HEK293T (cell line): ENCODE results near the gene RRP8.

Experiments used
- CTCF ChIA-PET: fragments of 350-600 bp; formaldehyde crosslinking; extraction: SDS; loops from one replicate; lab custom pipeline; 2021; ENCODE audit warnings: antibody characterized with exemption, inconsistent platforms; lab: Yijun Ruan, JAX
- POLR2A ChIA-PET: fragments of 350-600 bp; formaldehyde crosslinking; extraction: SDS; loops from one replicate; lab custom pipeline; 2020; ENCODE audit warnings: antibody characterized with exemption, inconsistent platforms; lab: Yijun Ruan, JAX
- DNase-seq: peaks from one replicate; pipeline ENCODE4 v3.0.0; 2012; ENCODE audit warnings: mixed read lengths; ENCODE audit errors: extremely low spot score
- ARNT ChIP-seq: fragments of 450-650 bp; IDR thresholded peaks from 2 replicates; pipeline ENCODE4 v1.6.1; 2017; ENCODE audit warnings: mild to moderate bottlenecking
- BHLHE40 ChIP-seq: fragments of 450-650 bp; IDR thresholded peaks from 2 replicates; pipeline ENCODE4 v1.6.1; 2016; ENCODE audit warnings: mild to moderate bottlenecking, moderate library complexity, borderline replicate concordance
- CTBP1 ChIP-seq: fragments of 450-650 bp; IDR thresholded peaks from 2 replicates; pipeline ENCODE4 v1.6.1; 2016; ENCODE audit warnings: borderline replicate concordance
- ELF4 ChIP-seq: fragments of 450-650 bp; IDR thresholded peaks from 2 replicates; pipeline ENCODE4 v1.6.1; 2017; ENCODE audit warnings: antibody characterized with exemption
- FOXA1 ChIP-seq: fragments of 450-650 bp; IDR thresholded peaks from 2 replicates; pipeline ENCODE4 v1.6.1; 2016; ENCODE audit warnings: mild to moderate bottlenecking
- FOXK2 ChIP-seq: fragments of 450-650 bp; IDR thresholded peaks from 2 replicates; pipeline ENCODE4 v1.6.1; 2016; ENCODE audit warnings: mild to moderate bottlenecking
- FOXM1 ChIP-seq: fragments of 450-650 bp; IDR thresholded peaks from 2 replicates; pipeline ENCODE4 v1.6.1; 2017; ENCODE audit warnings: mild to moderate bottlenecking, borderline replicate concordance
- HDGF ChIP-seq: fragments of 450-650 bp; IDR thresholded peaks from 2 replicates; pipeline ENCODE4 v1.6.1; 2017; ENCODE audit warnings: antibody characterized with exemption, borderline replicate concordance
- L3MBTL2 ChIP-seq: fragments of 450-650 bp; conservative IDR thresholded peaks from 2 replicates; pipeline ENCODE4 v1.6.1; 2016; ENCODE audit warnings: mild to moderate bottlenecking
- LEF1 ChIP-seq: fragments of 450-650 bp; IDR thresholded peaks from 2 replicates; pipeline ENCODE4 v1.6.1; 2017; ENCODE audit warnings: mild to moderate bottlenecking, borderline replicate concordance
- NFRKB ChIP-seq: fragments of 450-650 bp; IDR thresholded peaks from 2 replicates; pipeline ENCODE4 v1.6.1; 2016; ENCODE audit warnings: mild to moderate bottlenecking, moderate library complexity
- SP1 ChIP-seq: fragments of 450-650 bp; IDR thresholded peaks from 2 replicates; pipeline ENCODE4 v1.6.1; 2017
- SUZ12 ChIP-seq: fragments of 450-650 bp; IDR thresholded peaks from 2 replicates; pipeline ENCODE4 v1.6.1; 2016; ENCODE audit warnings: mild to moderate bottlenecking
- TARDBP ChIP-seq: fragments of 450-650 bp; IDR thresholded peaks from 2 replicates; pipeline ENCODE4 v1.6.1; 2016
- ZNF384 ChIP-seq: fragments of 450-650 bp; IDR thresholded peaks from 2 replicates; pipeline ENCODE4 v1.6.1; 2016
- TF ChIP-seq, protein P1 (sequence below): fragments of 450-650 bp; IDR thresholded peaks from 2 replicates; pipeline ENCODE4 v1.6.1; 2016

The RRP8 gene

DNA sequence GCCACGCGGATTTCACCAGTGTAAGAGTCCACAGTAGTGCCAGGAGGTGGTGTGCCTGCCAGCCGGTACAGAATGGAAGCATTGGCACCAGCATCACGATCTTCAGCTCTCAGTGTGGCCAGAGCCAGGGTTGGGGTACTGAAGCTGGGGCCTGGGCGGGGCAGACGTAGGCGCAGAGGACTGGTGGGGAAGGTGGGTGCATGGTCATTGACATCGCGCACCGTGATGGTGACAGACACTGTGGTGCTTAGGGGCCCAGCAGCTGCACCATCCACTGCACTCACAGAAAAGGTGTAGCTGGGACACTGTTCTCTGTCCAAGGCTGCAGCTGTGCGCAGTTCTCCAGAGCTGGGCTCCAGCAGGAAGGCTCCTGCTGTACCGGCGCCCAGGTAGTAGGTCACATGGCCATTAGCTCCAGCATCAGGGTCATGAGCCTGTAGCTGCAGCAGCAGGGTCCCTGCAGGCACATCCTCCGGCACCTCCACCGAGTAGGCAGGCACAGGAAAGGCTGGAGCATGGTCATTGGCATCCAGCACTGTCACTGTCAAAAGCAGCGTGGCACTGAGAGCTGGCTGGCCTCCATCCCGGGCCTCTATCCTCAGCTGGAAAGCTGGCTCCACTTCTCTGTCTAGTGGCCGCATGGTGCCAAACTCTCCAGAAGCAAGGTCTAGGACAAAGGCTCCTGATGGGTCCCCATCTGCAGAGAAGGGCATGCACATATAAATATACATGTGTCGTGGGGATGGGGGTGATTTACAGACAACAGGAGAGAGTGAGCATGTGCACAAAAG lies 23.8 kb upstream of the RRP8 start:
- ChIA-PET CTCF (no interaction called here), POLR2A (interaction anchor here (0.8 kb wide), 2 partner anchors 16 to 18 kb away, joined by 3 to 4 read pairs; no protein-coding TSS in a partner anchor)
- DNase-seq = no peak
- TF ChIP-seq BHLHE40 (no peak), ARNT (no peak)

DNA sequence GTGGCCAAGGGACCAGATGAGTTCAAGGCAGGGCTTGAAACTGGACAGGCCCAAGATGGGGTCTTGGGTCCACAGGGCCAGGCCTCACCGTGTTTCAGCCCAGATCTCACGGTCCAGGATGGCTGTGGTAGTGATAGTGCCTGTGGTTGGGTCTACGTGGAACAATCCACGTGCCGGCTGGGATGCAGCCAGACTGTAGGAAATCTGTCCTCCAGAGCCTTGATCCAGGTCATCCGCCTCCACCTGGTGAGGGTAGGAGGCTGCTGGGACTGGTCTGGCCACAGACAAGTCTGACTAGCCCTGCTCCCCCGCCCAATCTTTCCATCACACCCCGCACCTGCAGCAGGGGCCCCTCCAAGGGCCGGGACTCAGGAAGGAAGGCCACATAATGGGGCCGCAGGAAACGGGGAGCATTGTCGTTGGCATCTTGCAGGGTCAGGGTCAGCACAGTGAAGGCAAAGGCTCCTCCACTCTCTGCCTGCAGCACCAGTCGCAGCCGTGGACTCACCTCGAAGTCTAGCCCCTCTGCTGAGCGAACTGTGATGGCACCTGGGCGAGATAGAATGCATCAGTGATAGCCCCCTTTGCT lies 22.5 kb upstream of the RRP8 start:
- ChIA-PET CTCF (no interaction called here), POLR2A (interaction anchor here (2.9 kb wide), 1 partner anchor 14 kb away, joined by 10 read pairs; the partner anchor contains the start of gene TAF10)
- no peak for TF ChIP-seq BHLHE40
- TF ChIP-seq ARNT = no peak
- TF ChIP-seq SUZ12 = no peak
- TF ChIP-seq ZNF384 = no peak
- TF ChIP-seq HDGF = no peak
- no peak for DNase-seq

DNA sequence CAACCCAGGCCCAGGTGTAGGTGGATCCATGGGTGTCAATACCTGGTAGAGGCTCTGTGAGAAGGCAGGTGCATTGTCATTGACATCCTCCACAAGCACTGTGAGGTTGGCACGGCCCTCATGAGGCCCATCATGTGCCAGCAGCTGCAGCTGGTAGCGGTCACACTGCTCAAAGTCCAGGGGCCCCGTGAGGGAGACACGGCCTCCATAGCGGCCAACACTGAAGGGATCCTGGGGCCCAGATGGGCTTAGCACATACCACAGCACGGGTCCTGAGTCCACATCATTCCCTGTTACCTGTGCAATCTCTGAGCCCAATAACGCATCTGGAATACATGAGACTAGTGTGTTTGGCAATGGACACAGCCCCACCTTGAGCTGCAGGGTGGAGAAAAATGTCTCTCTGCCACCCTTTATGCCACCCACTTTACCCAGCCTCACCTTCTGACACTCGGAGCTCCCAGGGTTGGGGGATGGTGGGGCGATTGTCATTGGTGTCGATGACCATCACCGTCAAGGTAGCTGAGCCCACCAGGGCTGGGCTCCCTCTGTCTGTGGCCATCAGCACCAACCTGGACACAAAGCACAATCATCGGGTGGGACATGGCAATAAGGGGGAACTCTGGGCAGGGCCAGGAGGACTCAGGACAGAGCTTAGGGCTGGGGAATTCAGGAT lies 21.9 kb upstream of the RRP8 start:
- POLR2A ChIA-PET = interaction anchor here (2.9 kb wide), 1 partner anchor 13 kb away, joined by 10 read pairs; the partner anchor contains the start of gene TAF10
- TF ChIP-seq FOXA1 = no peak
- TF ChIP-seq ZNF384 = no peak
- no peak for TF ChIP-seq SP1
- TF ChIP-seq, protein P1, sequence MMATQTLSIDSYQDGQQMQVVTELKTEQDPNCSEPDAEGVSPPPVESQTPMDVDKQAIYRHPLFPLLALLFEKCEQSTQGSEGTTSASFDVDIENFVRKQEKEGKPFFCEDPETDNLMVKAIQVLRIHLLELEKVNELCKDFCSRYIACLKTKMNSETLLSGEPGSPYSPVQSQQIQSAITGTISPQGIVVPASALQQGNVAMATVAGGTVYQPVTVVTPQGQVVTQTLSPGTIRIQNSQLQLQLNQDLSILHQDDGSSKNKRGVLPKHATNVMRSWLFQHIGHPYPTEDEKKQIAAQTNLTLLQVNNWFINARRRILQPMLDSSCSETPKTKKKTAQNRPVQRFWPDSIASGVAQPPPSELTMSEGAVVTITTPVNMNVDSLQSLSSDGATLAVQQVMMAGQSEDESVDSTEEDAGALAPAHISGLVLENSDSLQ = no peak
- TF ChIP-seq LEF1 = no peak
- DNase-seq = no peak
- CTCF ChIA-PET = no interaction called here

DNA sequence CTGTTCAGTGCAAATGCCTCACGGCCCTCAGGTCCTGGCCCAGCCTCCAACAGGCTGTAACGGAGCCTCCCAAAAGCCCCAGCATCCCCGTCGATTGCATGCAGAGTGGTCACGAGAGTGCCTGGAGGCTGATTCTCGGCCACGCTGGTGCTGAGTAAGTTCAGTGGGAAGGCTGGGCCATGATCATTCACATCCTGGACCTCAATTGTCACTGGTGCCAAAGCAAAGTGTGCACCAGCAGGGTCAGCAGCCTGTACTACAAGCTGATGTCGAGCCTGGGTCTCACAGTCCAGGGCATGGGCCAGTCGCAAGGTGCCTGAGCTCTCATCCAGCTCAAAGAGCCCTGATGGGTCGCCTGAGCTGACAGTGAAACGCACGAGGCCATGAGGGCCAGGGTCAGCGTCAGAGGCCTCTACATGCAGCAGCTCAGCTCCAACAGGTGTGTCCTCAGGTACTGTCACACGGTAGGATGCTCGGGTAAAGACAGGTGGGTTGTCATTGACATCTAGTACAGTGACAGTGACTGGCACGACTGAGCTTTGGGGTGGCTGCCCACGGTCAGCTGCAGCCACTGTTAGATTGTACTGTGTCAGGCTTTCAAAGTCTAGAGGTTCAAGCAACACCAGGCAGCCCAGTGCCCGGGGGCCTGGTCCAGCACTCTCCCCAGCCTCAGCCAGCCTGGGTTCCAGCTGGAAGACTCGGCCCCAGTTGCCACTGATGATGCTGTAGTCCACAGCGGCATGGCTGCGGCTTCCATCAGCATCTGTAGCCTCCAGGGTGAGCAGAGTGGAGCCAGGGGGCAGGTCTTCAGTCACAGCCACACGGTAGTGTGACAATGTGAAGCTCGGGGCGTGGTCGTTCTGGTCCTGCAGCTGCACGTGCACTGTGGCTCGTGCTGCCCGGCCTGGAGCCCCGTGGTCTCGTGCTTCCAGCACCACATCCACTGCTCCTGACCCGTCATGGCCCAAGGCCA lies 20.3 kb upstream of the RRP8 start:
- ChIA-PET POLR2A (interaction anchor here (0.6 to 2.9 kb wide), 3 partner anchors 11 to 110 kb away, joined by 3 to 10 read pairs (median 4); partner anchors contain the start of genes MRPL17 and TAF10), CTCF (no interaction called here)
- DNase-seq = no peak
- TF ChIP-seq ELF4 (no peak), SUZ12 (no peak), TARDBP (no peak), FOXK2 (no peak), L3MBTL2 (no peak), ZNF384 (no peak)

DNA sequence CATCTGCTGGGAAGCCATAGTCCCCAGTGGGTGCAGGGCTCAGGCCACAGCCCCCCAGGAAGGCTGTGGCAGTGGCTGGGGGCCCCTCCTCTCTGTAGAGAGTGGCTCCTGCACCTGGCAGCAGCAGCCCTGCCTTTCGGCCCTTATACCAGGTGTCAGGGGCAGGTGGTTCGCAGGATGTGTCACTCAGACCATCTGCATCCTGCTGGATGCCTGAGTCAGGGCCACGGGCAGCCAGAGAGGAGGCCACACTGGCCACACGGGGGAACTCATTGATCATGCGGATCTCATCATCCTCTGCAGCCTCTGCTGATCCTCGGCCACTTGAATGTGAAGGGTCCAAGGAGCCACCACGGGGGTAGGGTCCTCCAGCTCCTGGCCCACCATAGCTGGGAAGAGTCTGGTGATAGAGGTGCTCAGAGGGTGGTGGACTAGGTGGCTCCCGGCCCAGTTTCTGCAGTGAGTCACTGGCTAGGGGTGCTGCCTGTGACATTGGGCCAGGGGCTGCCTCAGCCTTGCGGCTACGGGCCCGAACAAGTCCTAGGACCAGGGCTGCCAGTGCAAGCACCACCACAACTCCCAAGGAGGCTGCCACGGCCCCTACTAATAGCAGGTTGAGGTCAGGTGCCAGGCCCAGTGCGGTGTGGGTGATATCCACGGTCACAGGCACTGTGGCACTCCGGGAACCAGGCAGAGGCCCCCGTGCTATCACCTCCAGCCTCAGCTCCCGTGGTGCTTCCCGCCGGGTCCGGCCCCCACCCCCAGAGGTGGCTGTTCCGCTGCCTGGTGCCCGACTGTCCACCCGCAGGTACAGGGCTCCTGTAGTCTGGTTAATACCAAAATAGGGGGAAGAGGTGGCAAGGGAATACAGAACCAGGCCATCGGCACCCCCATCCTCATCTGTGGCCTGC lies 19.1 kb upstream of the RRP8 start:
- CTCF ChIA-PET = no interaction called here
- POLR2A ChIA-PET = interaction anchor here (0.8 to 2.4 kb wide), 2 partner anchors 10 to 61 kb away, joined by 4 to 19 read pairs; partner anchors contain the start of genes MRPL17 and TAF10
- DNase-seq = no peak
- TF ChIP-seq ARNT = no peak
- TF ChIP-seq L3MBTL2 = no peak
- TF ChIP-seq FOXA1 = no peak
- TF ChIP-seq FOXK2 = no peak
- TF ChIP-seq, protein P1 = no peak
- TF ChIP-seq CTBP1 = no peak
- no peak for TF ChIP-seq SP1
- TF ChIP-seq LEF1 = no peak
- no peak for TF ChIP-seq HDGF
- no peak for TF ChIP-seq BHLHE40
- no peak for TF ChIP-seq ZNF384
- TF ChIP-seq TARDBP = no peak
- no peak for TF ChIP-seq ELF4
- TF ChIP-seq FOXM1 = no peak
- TF ChIP-seq NFRKB = no peak
- no peak for TF ChIP-seq SUZ12
